HepG2 (cell line): Measurements from ENCODE around the gene ZC3H15. TPM values are rescaled to one million over a fixed set of nuclear protein-coding genes. Genes with fewer than 3 reads are reported as not detected.
A peak's percentile ranks its signal among the peaks of the same experiment; 100 is the strongest.

Experiments
- BCL3 ChIP-seq: sonication (generic); formaldehyde crosslinking; IDR thresholded peaks from 2 replicates; pipeline ENCODE4 v1.5.1; 2020; ENCODE audit warnings: mild to moderate bottlenecking, missing genetic modification reagents, moderate library complexity
- CBX5 ChIP-seq: sonication (generic); formaldehyde crosslinking; IDR thresholded peaks from 2 replicates; pipeline ENCODE4 v1.4.0; 2020; ENCODE audit warnings: missing genetic modification reagents, borderline replicate concordance
- EP300 ChIP-seq, 3 experiments: sonication (generic) in 1 of 3; formaldehyde crosslinking in 1 of 3; IDR thresholded peaks; 2 replicates each; pipeline versions ENCODE4 v1.5.1 to v1.6.1; 2011 to 2020; ENCODE audit warnings: low read depth in 2 of 3, low read length in 2 of 3, borderline replicate concordance in 1 of 3, improper control_type of control experiment in 1 of 3, mild to moderate bottlenecking in 1 of 3, missing genetic modification reagents in 1 of 3, moderate library complexity in 1 of 3
- FOSL2 ChIP-seq: sonication (generic); formaldehyde crosslinking; IDR thresholded peaks from 2 replicates; pipeline ENCODE4 v1.4.0; 2020; ENCODE audit warnings: missing genetic modification reagents
- FOXJ3 ChIP-seq: sonication (generic); formaldehyde crosslinking; IDR thresholded peaks from 2 replicates; pipeline ENCODE4 v1.4.0; 2020; ENCODE audit warnings: missing genetic modification reagents, mild to moderate bottlenecking, borderline replicate concordance
- FOXP4 ChIP-seq: sonication (generic); formaldehyde crosslinking; IDR thresholded peaks from 2 replicates; pipeline ENCODE4 v1.4.0; 2020; ENCODE audit warnings: missing genetic modification reagents
- HCFC1 ChIP-seq: fragments of 150-350 bp; IDR thresholded peaks from 2 replicates; pipeline ENCODE4 v1.6.1; 2014; ENCODE audit warnings: low read depth, low read length
- HDAC6 ChIP-seq: fragments of 200-600 bp; sonication (generic); IDR thresholded peaks from 2 replicates; pipeline ENCODE4 v1.7.0; 2017; ENCODE audit warnings: mild to moderate bottlenecking, antibody characterized with exemption, low read length, low read depth
- HNRNPL ChIP-seq: fragments of 200-400 bp; formaldehyde crosslinking; IDR thresholded peaks from 2 replicates; pipeline ENCODE4 v1.6.1; 2017; ENCODE audit warnings: mild to moderate bottlenecking, low read depth, low read length
- MED1 ChIP-seq: sonication (generic); formaldehyde crosslinking; IDR thresholded peaks from 2 replicates; pipeline ENCODE4 v1.4.0; 2020; ENCODE audit warnings: missing genetic modification reagents
- MIER2 ChIP-seq: IDR thresholded peaks from 2 replicates; pipeline ENCODE4 v1.6.1; 2016; ENCODE audit warnings: missing biosample characterization, missing genetic modification reagents
- NFE2L2 ChIP-seq: fragments of 150-350 bp; IDR thresholded peaks from 2 replicates; pipeline ENCODE4 v1.6.1; 2014; ENCODE audit warnings: low read length
- PBX3 ChIP-seq: sonication (generic); formaldehyde crosslinking; IDR thresholded peaks from 2 replicates; pipeline ENCODE4 v1.8.1; 2023; ENCODE audit warnings: missing genetic modification reagents, inconsistent platforms, borderline replicate concordance
- RCOR2 ChIP-seq: IDR thresholded peaks from 2 replicates; pipeline ENCODE4 v1.6.1; 2016; ENCODE audit warnings: missing biosample characterization, missing genetic modification reagents
- TFAP4 ChIP-seq: sonication (generic); IDR thresholded peaks from 2 replicates; pipeline ENCODE4 v1.6.1; 2016; ENCODE audit warnings: low read depth, borderline replicate concordance
- ZBTB42 ChIP-seq: sonication (generic); formaldehyde crosslinking; IDR thresholded peaks from 2 replicates; pipeline ENCODE4 v1.5.0; 2020; ENCODE audit warnings: mild to moderate bottlenecking, missing genetic modification reagents
- ZFP36L2 ChIP-seq: sonication (generic); formaldehyde crosslinking; IDR thresholded peaks from 2 replicates; pipeline ENCODE4 v1.4.0; 2020; ENCODE audit warnings: missing genetic modification reagents
- ZNF138 ChIP-seq: sonication (generic); formaldehyde crosslinking; IDR thresholded peaks from 2 replicates; pipeline ENCODE4 v1.5.0; 2020; ENCODE audit warnings: mild to moderate bottlenecking, low read depth, missing genetic modification reagents
- ZNF317 ChIP-seq: sonication (generic); formaldehyde crosslinking; IDR thresholded peaks from 2 replicates; pipeline ENCODE4 v1.5.0; 2020; ENCODE audit warnings: mild to moderate bottlenecking, missing genetic modification reagents
- ZNF572 ChIP-seq: sonication (generic); formaldehyde crosslinking; IDR thresholded peaks from 2 replicates; pipeline ENCODE4 v1.5.1; 2020; ENCODE audit warnings: mild to moderate bottlenecking, missing genetic modification reagents
- ZNF614 ChIP-seq: IDR thresholded peaks from 2 replicates; pipeline ENCODE4 v1.6.1; 2018; ENCODE audit warnings: missing biosample characterization, missing genetic modification reagents, inconsistent platforms, borderline replicate concordance
- ZNF772 ChIP-seq: sonication (generic); formaldehyde crosslinking; IDR thresholded peaks from 2 replicates; pipeline ENCODE4 v1.5.0; 2020; ENCODE audit warnings: mild to moderate bottlenecking, missing genetic modification reagents
- polyA plus RNA-seq, 8 experiments: library from polyadenylated mRNA; depleted of rRNA in 3 of 8; stranded (reverse) in 7 of 8; unstranded in 1 of 8; fragments of >200 nt; fragmentation: Illumina TruSeq in 4 of 8; extraction: Trizol in 4 of 8; gene quantifications; 2 replicates each; pipeline versions ENCODE4 v1.2.1 to v1.2.3, GENCODE V29; 2011 to 2016; ENCODE audit warnings: low read depth in 4 of 8, missing spikeins in 1 of 8, mixed read lengths in 1 of 8; ENCODE audit not compliant: insufficient read depth in 1 of 8
- total RNA-seq, 5 experiments: library from RNA; depleted of rRNA; stranded (reverse); fragments of >200 nt; fragmentation: Illumina TruSeq; extraction: Trizol; gene quantifications; 2 replicates each; pipeline ENCODE4 v1.2.3, GENCODE V29; 2016; ENCODE audit warnings: low read depth in 1 of 5
- TF ChIP-seq, protein P1 (sequence below): sonication (generic); formaldehyde crosslinking; IDR thresholded peaks from 2 replicates; pipeline ENCODE4 v1.4.0; 2020; ENCODE audit warnings: missing genetic modification reagents, low read depth, mild to moderate bottlenecking, borderline replicate concordance
- TF ChIP-seq, protein P2 (sequence below): sonication (generic); formaldehyde crosslinking; IDR thresholded peaks from 2 replicates; pipeline ENCODE4 v1.8.1; 2022; ENCODE audit warnings: mild to moderate bottlenecking, missing genetic modification reagents

Gene ZC3H15
- total and polyA plus RNA-seq, 2 of the 13 experiments (the other 11 are each of a cell fraction or from before 2014, with no cell fraction given), result 84.6 to 168 TPM

GRCh38 chr2:186533717-186534116 lies 47.7 kb downstream of the ZC3H15 start (continued):
- TF ChIP-seq FOXP4 (CRISPR knock-in tag) (peak; percentile 51; the same call in 1 of the 2 replicates), MIER2 (CRISPR knock-in tag) (no peak), CBX5 (CRISPR knock-in tag) (no peak), ZNF614 (CRISPR knock-in tag) (no peak), FOSL2 (CRISPR knock-in tag) (no peak), FOXJ3 (CRISPR knock-in tag) (peak; percentile 52; the same call in 1 of the 2 replicates), ZNF317 (0 out of 2 replicates have a peak, but pooled peaks have one; percentile 23), ZBTB42 (CRISPR knock-in tag) (no peak), TFAP4 (peak; percentile 66; the same call in 1 of the 2 replicates), HDAC6 (no peak), EP300 (IDR thresholded peaks at IDR 0.05; ENCODE audit: low read depth in 2 of 2, low read length in 2 of 2) (peak in 1 of 2 experiments; percentile 76; a peak in 2 of 4 replicates), EP300 (CRISPR knock-in tag; IDR thresholded peaks at IDR 0.05; ENCODE audit: borderline replicate concordance) (no peak), ZNF138 (CRISPR knock-in tag) (no peak), ZNF772 (no peak), HCFC1 (no peak), HNRNPL (no peak), ZNF572 (no peak), RCOR2 (no peak; the same call in 1 of the 2 replicates), PBX3 (CRISPR knock-in tag) (no peak), NFE2L2 (no peak), ZFP36L2 (CRISPR knock-in tag) (no peak), BCL3 (CRISPR knock-in tag) (no peak), MED1 (CRISPR knock-in tag) (peak; percentile 29; the same call in 1 of the 2 replicates)
- TF ChIP-seq, protein P1, sequence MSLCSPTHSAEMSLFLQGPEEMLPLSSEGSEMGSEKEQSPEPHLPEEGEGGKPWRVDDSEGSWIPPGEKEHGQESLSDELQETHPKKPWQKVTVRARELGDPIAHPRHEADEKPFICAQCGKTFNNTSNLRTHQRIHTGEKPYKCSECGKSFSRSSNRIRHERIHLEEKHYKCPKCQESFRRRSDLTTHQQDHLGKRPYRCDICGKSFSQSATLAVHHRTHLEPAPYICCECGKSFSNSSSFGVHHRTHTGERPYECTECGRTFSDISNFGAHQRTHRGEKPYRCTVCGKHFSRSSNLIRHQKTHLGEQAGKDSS (CRISPR knock-in tag), result no peak
- TF ChIP-seq, protein P2, sequence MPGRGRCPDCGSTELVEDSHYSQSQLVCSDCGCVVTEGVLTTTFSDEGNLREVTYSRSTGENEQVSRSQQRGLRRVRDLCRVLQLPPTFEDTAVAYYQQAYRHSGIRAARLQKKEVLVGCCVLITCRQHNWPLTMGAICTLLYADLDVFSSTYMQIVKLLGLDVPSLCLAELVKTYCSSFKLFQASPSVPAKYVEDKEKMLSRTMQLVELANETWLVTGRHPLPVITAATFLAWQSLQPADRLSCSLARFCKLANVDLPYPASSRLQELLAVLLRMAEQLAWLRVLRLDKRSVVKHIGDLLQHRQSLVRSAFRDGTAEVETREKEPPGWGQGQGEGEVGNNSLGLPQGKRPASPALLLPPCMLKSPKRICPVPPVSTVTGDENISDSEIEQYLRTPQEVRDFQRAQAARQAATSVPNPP (CRISPR knock-in tag), result no peak
